Tibial nerve (tissue), 4 donors: ENCODE results near the gene C1QA.

ENCODE experiments used
- EP300 ChIP-seq, 2 donors: sonication (generic); formaldehyde crosslinking; IDR thresholded peaks; one replicate each; pipeline ENCODE4 v1.6.1; 2017; ENCODE audit warnings: antibody characterized with exemption in 2 of 2, mild to moderate bottlenecking in 1 of 2
- POLR2A ChIP-seq, 2 donors: fragments of 450-650 bp; IDR thresholded peaks; one replicate each; pipeline ENCODE4 v1.6.1; 2017; ENCODE audit warnings: antibody characterized with exemption in 2 of 2, mild to moderate bottlenecking in 2 of 2, moderate library complexity in 2 of 2
- TF ChIP-seq, protein P1 (sequence below), 5 experiments: fragments of 200-600 bp in 3 of 5; fragments of 450-650 bp in 2 of 5; sonication (generic) in 3 of 5; IDR thresholded peaks; one replicate each; pipeline ENCODE4 v1.5.1; 2016 to 2019; ENCODE audit warnings: antibody characterized with exemption in 5 of 5, mild to moderate bottlenecking in 3 of 5, moderate library complexity in 2 of 5

DNA sequence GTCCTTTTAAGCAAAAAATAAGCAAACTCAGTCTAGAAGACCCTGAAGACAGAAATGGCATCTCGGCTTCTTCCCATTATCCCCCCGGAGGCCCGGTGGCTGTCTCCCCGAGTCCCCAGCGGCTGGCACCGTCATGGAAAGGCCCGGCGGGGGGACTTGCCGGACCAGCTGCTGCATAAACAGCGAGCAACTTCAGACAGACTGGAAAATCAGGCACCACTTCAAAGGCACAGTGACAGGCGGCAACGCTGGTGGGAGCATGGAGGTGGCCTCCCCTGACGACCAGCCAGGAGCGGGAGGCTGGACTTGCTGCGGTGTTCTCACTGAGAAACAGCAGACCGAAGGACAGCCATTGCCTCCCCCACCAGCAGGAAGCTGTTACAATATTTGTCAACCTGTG, 18.4 kb upstream of the C1QA start:
- TF ChIP-seq, protein P1, sequence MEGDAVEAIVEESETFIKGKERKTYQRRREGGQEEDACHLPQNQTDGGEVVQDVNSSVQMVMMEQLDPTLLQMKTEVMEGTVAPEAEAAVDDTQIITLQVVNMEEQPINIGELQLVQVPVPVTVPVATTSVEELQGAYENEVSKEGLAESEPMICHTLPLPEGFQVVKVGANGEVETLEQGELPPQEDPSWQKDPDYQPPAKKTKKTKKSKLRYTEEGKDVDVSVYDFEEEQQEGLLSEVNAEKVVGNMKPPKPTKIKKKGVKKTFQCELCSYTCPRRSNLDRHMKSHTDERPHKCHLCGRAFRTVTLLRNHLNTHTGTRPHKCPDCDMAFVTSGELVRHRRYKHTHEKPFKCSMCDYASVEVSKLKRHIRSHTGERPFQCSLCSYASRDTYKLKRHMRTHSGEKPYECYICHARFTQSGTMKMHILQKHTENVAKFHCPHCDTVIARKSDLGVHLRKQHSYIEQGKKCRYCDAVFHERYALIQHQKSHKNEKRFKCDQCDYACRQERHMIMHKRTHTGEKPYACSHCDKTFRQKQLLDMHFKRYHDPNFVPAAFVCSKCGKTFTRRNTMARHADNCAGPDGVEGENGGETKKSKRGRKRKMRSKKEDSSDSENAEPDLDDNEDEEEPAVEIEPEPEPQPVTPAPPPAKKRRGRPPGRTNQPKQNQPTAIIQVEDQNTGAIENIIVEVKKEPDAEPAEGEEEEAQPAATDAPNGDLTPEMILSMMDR (IDR thresholded peaks at IDR 0.05), result no peak
- TF ChIP-seq POLR2A (IDR thresholded peaks at IDR 0.05) (no peak), EP300 (IDR thresholded peaks at IDR 0.05) (no peak)
